Heart left ventricle (tissue), 16 donors: ENCODE data around the gene PXK. TPM values are rescaled to one million over a fixed set of nuclear protein-coding genes. Genes with fewer than 3 reads are reported as not detected.

Source experiments
- ATAC-seq, 4 donors: fragments of 200-7000 bp; cut with Tn5 transposase; one replicate each; pipeline ENCODE4 v1.9.1; 2020 to 2022; ENCODE audit warnings: moderate library complexity in 4 of 4, mild to moderate bottlenecking in 3 of 4, moderate number of reproducible peaks in 1 of 4
- DNase-seq, 5 donors: peaks; one replicate each; pipeline ENCODE4 v3.0.0-alpha.2; 2020
- H3K27ac ChIP-seq, 12 donors: fragments of 200-600 bp; sonication (generic) in 4 of 12; one replicate each; pipeline versions ENCODE4 v1.5.0 to v1.8.0; 2016 to 2022; ENCODE audit warnings: mild to moderate bottlenecking in 2 of 12
- H3K27me3 ChIP-seq, 9 donors: fragments of 200-600 bp; sonication (generic) in 2 of 9; one replicate each; pipeline versions ENCODE4 v1.5.1 to v1.8.0; 2016 to 2022; ENCODE audit warnings: mild to moderate bottlenecking in 3 of 9
- H3K36me3 ChIP-seq, 9 donors: fragments of 200-600 bp; sonication (generic) in 2 of 9; one replicate each; pipeline versions ENCODE4 v1.5.0 to v1.8.0; 2018 to 2022; ENCODE audit warnings: mild to moderate bottlenecking in 2 of 9
- H3K4me1 ChIP-seq, 12 donors: fragments of 200-600 bp; sonication (generic) in 4 of 12; one replicate each; pipeline versions ENCODE4 v1.5.0 to v1.8.0; 2016 to 2022; ENCODE audit warnings: mild to moderate bottlenecking in 3 of 12
- H3K4me3 ChIP-seq, 12 donors: fragments of 200-600 bp; sonication (generic) in 4 of 12; one replicate each; pipeline versions ENCODE4 v1.5.0 to v1.8.0; 2017 to 2022; ENCODE audit warnings: mild to moderate bottlenecking in 9 of 12, moderate library complexity in 4 of 12
- H3K9me3 ChIP-seq, 12 donors: fragments of 200-600 bp; sonication (generic) in 4 of 12; one replicate each; pipeline versions ENCODE4 v1.5.0 to v1.8.0; 2016 to 2022; ENCODE audit warnings: mild to moderate bottlenecking in 1 of 12
- POLR2A ChIP-seq, 2 donors: fragments of 450-650 bp; IDR thresholded peaks; one replicate each; pipeline ENCODE4 v1.6.1; 2017; ENCODE audit warnings: antibody characterized with exemption in 2 of 2, mild to moderate bottlenecking in 2 of 2, moderate library complexity in 2 of 2
- WGBS, 4 donors: extraction: QIAGEN DNeasy Blood & Tissue Kit in 2 of 4; methylation state at CpG; one replicate each; pipeline versions ENCODE4 v1.1.5 to v1.1.7; 2013 to 2018; 5-methylcytosine and 5-hydroxymethylcytosine counted together
- intact Hi-C, 10 donors: fragments of 100-400 bp; cut with DNase I; formaldehyde crosslinking; loops; one replicate each; pipeline versions ENCODE4 v1.11.1 to v1.14.2; 2022
- polyA plus RNA-seq, 2 donors: library from polyadenylated mRNA; stranded (reverse); fragments of 200-250 nt; gene quantifications; one replicate each; pipeline ENCODE4 v1.2.3, GENCODE V29; 2013
- total RNA-seq, 9 donors: library from RNA; depleted of rRNA in 2 of 9; stranded (reverse); fragments of >200 nt in 2 of 9; fragmentation: NEBNext Ultra II Directional in 3 of 9; extraction: Animal tissue kit (Norgen Biotek cat#: 25700) in 3 of 9; gene quantifications; one replicate each; pipeline versions ENCODE4 v1.1.0 to v1.2.4, GENCODE V29; 2016 to 2023
- TF ChIP-seq, protein P1 (sequence below), 12 donors: fragments of 200-600 bp; sonication (generic) in 4 of 12; IDR thresholded peaks; one replicate each; pipeline versions ENCODE4 v1.5.0 to v1.8.0; 2018 to 2022; ENCODE audit warnings: antibody characterized with exemption in 12 of 12, mild to moderate bottlenecking in 5 of 12
- donor health status: ischemic (EF 13 %, LVEDD 7.1; RV severe dilation, severe dysfunction).
- donor health status: healthy with polysubstance abuse.
- donor health status: DM: no; HTN: yes; CAD: no.
- donor health status: DM: no; HTN: no; CAD: no.
- donor health status: ischemic (EF 25% LVEDD 6.9; RV normal size, moderate dysfunction).
- donor health status: ischemic (EF 25% LVEDD 5.7; RV mildly dilated, moderate dysfunction).
- donor health status: healthy.
- donor health status: DM: yes; HTN: yes; CAD: no.
- donor health status: ischemic (EF 35%, LVEDD 5.7; RV mildly dilated, moderate dysfunction).
- donor health status: nonischemic (EF 11% LVEDD 7.7; RV severe dilation, severe dysfunction).
- donor health status: DM: yes; HTN: yes; CAD: no.
- donor health status: PGD.
- donor health status: ischemic (EF 29% LVEDD 5.4; RV normal size, mild dysfunction).
- donor health status: nonischemic (EF 23%, LVEDD 6.1; RV moderate dilation, normal function).

PXK gene
- total and polyA plus RNA-seq, 11 donors: 3.4 to 24.3 (median 12.7) TPM

DNA sequence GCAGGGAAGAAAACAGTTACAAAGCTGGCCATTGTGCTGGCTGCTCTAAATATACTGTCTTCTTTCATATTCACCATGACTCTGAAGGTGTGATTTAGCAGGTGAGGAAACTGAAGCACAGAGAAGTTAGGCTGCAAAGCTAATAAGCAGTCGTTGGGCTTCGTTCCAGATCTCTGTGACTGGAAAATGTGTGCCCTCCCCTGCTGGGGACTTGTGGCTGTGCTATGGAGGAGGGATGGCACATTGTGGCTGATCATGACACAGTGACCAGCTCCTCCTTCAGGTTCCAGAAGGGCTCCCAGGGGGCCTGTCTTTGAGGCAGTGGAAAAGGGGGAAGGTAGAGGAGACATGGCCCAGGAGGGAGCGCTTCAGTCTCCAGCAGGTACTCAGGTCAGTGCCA, 19.2 kb downstream of the PXK start:
- TF ChIP-seq, protein P1, sequence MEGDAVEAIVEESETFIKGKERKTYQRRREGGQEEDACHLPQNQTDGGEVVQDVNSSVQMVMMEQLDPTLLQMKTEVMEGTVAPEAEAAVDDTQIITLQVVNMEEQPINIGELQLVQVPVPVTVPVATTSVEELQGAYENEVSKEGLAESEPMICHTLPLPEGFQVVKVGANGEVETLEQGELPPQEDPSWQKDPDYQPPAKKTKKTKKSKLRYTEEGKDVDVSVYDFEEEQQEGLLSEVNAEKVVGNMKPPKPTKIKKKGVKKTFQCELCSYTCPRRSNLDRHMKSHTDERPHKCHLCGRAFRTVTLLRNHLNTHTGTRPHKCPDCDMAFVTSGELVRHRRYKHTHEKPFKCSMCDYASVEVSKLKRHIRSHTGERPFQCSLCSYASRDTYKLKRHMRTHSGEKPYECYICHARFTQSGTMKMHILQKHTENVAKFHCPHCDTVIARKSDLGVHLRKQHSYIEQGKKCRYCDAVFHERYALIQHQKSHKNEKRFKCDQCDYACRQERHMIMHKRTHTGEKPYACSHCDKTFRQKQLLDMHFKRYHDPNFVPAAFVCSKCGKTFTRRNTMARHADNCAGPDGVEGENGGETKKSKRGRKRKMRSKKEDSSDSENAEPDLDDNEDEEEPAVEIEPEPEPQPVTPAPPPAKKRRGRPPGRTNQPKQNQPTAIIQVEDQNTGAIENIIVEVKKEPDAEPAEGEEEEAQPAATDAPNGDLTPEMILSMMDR (IDR thresholded peaks at IDR 0.05): no peak
- TF ChIP-seq POLR2A (IDR thresholded peaks at IDR 0.05): no peak
- DNase-seq (no peak), ATAC-seq (no peak)
- Histone ChIP-seq H3K4me1 (peaks cover 0 to 70% (median 1%) of the 10 kb centered on the region in 12 donors), H3K9me3 (no peaks in the 10 kb centered on the region), H3K36me3 (peaks cover 0 to 6% (median 0%) of the 10 kb centered on the region in 9 donors), H3K27ac (no peak overlapping the region), H3K27me3 (no peaks in the 10 kb centered on the region), H3K4me3 (no peak overlapping the region)
- 68 to 82% (median 79%) methylated on average over 3 of the region's 3 CpGs for WGBS, 4 donors
- intact Hi-C loops: no loop called here

DNA sequence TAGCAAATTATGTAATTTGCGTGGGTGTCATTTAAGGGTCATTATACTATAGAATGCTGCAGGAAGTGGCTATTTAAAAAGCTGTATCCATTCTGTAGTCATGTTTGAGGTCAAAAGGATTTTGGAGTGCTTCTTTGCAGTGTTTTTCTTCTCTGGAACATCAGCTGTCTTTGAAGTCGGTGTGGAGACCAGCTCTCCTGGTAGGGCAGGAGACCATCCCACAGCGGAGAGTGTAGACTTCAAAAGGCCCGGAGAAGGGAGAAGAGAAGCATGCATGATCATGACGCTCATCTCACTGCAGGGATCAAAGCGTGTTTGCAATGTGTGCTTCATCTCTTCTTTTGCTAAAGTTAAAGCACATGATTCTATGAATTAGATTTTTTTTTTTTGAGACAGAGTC, 19.9 kb downstream of the PXK start:
- DNase-seq: no peak

DNA sequence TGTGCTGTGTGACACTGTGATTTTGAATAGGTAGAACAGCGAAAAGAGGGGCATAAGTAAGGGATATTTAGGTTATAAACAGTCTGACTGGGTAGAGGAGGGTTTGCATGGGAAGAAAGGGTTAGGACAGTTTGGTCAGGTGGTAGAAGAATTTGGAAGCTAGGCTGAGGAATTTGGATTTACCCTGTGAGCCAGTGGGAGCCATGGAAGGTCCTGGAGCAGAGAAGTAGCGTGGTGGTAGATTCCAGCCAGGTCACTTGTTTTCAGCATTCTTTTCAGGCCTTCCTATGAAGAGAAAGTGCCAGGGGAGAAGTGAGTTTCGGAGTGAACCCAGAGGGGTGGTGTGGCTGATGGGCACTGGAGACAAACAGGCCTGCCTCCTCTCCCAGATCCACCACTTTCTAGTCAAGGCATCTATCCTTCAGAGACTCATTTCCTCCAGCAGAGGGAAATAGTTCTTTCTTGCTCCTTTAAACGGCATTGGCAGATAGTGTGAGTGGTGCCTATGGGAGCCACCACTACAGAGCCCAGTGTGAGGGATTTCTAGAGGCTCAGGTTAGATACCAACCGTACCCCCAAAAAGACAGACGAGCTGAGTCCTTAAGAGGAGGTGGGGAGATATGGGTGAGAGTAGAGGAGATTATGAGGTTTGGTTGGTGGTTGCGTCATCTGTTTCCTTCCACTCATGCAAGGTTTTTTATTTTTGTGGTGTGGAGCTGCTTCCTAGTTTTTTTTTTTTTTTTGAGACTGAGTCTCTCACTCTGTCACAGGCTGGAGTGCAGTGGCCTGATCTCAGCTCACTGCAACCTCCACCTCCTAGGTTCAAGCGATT, 21.2 kb downstream of the PXK start:
- peak in 3 of 4 donors; percentile 20 to 56 (median 22) for ATAC-seq
- Histone ChIP-seq H3K9me3 (no peaks in the 10 kb centered on the region), H3K4me3 (no peak overlapping the region), H3K4me1 (peaks cover 0 to 64% (median 5%) of the 10 kb centered on the region in 12 donors), H3K27ac (peak overlapping the region in 1 of 12 donors; percentile 57), H3K36me3 (no peaks in the 10 kb centered on the region), H3K27me3 (no peaks in the 10 kb centered on the region)
- no peak for DNase-seq
- 83 to 92% (median 91%) methylated on average over 8 of the region's 8 CpGs for WGBS, 4 donors
- TF ChIP-seq, protein P1 (IDR thresholded peaks at IDR 0.05): no peak
- TF ChIP-seq POLR2A (IDR thresholded peaks at IDR 0.05): no peak
- intact Hi-C loops: no loop called here

More for the DNA sequence above, 19.9 kb downstream of the PXK start:
- TF ChIP-seq POLR2A (IDR thresholded peaks at IDR 0.05): no peak
- TF ChIP-seq, protein P1 (IDR thresholded peaks at IDR 0.05): no peak
- Histone ChIP-seq H3K4me3 (no peak overlapping the region), H3K9me3 (no peaks in the 10 kb centered on the region), H3K27me3 (no peaks in the 10 kb centered on the region), H3K4me1 (peaks cover 0 to 70% (median 1%) of the 10 kb centered on the region in 12 donors), H3K27ac (no peak overlapping the region), H3K36me3 (peaks cover 0 to 6% (median 0%) of the 10 kb centered on the region in 9 donors)
- intact Hi-C loops: no loop called here
- 83 to 87% (median 85%) methylated on average over 6 of the region's 6 CpGs for WGBS, 4 donors
- ATAC-seq: no peak

DNA sequence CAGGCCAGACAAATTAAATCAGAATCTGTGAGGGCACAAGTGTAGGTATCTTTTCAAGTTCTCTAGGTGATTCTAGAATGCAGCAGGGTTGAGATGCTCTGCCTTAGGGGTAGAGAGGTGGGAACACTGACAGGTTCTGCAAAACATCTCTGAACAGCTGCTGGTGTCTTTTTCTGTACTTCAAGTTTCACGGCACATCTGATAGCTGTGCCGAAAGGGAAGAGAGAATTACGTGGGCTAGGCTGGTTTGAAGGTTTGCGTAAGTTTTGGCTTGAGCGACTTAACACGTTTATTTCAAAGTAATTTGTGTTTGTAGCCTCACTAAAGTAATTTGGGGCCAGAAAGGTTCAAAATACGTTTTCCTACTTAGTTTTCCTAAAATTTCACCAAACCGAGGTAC, 22.5 kb downstream of the PXK start:
- WGBS, 4 donors: 77 to 88% (median 84%) methylated on average over 8 of the region's 8 CpGs
- TF ChIP-seq POLR2A (IDR thresholded peaks at IDR 0.05): no peak
- TF ChIP-seq, protein P1 (IDR thresholded peaks at IDR 0.05): no peak
- no peak for ATAC-seq
- Histone ChIP-seq H3K9me3 (no peaks in the 10 kb centered on the region), H3K27ac (no peak overlapping the region), H3K27me3 (no peaks in the 10 kb centered on the region), H3K4me3 (no peak overlapping the region), H3K4me1 (peaks cover 0 to 51% (median 5%) of the 10 kb centered on the region in 12 donors), H3K36me3 (no peaks in the 10 kb centered on the region)
- DNase-seq: no peak
- intact Hi-C loops: no loop called here
